Measurements from ENCODE around the gene RBPJL. TPM values are rescaled to one million over a fixed set of nuclear protein-coding genes. Genes with fewer than 3 reads are reported as not detected.
A peak's percentile ranks its signal among the peaks of the same experiment; 100 is the strongest.

Gene RBPJL
- total and polyA plus RNA-seq, 2 of the 13 experiments (the other 11 are each of a cell fraction or from before 2014, with no cell fraction given) = not detected

DNA sequence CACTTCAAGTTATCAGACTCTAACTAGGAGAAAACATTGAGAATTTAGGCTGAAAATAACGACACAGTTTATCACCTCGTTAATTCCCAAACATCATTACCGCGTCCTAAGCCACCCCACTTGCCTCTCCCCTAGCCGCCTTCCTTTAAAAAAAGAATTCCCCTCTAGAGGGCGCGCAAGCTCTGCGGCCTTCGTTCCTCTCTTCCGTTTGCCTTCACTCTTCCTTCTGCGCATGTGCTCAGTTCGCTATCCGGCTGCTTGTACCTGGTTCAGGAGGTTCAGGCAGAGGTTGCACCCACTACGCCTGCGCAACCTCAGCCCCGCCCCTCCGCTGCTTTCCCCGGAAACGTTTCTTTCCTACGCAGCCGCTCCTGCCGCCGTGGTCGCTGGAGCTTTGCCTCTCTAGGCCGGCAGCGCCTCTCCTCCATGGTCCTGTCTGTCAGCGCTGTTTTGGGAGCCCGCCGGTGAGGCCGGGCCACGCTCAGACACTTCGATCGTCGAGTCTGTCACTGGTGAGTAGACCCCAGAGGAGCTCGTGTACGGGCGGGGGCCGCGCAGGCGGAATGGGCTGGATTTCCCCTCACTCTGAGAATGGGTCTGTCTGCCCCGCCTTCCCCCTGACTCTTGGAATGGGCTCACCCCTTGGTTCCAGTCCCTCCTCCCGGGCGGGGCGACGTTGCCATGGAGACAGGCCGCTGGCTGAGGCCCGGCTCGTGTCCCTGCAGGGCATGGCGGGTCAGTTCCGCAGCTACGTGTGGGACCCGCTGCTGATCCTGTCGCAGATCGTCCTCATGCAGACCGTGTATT lies 56.4 kb downstream of the RBPJL start, which contains the start of gene SYS1 (continued):
- TF ChIP-seq, protein P1, sequence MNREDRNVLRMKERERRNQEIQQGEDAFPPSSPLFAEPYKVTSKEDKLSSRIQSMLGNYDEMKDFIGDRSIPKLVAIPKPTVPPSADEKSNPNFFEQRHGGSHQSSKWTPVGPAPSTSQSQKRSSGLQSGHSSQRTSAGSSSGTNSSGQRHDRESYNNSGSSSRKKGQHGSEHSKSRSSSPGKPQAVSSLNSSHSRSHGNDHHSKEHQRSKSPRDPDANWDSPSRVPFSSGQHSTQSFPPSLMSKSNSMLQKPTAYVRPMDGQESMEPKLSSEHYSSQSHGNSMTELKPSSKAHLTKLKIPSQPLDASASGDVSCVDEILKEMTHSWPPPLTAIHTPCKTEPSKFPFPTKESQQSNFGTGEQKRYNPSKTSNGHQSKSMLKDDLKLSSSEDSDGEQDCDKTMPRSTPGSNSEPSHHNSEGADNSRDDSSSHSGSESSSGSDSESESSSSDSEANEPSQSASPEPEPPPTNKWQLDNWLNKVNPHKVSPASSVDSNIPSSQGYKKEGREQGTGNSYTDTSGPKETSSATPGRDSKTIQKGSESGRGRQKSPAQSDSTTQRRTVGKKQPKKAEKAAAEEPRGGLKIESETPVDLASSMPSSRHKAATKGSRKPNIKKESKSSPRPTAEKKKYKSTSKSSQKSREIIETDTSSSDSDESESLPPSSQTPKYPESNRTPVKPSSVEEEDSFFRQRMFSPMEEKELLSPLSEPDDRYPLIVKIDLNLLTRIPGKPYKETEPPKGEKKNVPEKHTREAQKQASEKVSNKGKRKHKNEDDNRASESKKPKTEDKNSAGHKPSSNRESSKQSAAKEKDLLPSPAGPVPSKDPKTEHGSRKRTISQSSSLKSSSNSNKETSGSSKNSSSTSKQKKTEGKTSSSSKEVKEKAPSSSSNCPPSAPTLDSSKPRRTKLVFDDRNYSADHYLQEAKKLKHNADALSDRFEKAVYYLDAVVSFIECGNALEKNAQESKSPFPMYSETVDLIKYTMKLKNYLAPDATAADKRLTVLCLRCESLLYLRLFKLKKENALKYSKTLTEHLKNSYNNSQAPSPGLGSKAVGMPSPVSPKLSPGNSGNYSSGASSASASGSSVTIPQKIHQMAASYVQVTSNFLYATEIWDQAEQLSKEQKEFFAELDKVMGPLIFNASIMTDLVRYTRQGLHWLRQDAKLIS (CRISPR knock-in tag; IDR thresholded peaks at IDR 0.05) = no peak
- no peak for TF ChIP-seq HNRNPH1 (optimal IDR thresholded peaks at IDR 0.05; ENCODE audit: low read depth, low read length)
- no peak for TF ChIP-seq NR1H2 (CRISPR knock-in tag; IDR thresholded peaks at IDR 0.05; ENCODE audit: borderline replicate concordance, low read depth)
- peak; percentile 99 for TF ChIP-seq ZNF333 (CRISPR knock-in tag; IDR thresholded peaks at IDR 0.05; ENCODE audit: borderline replicate concordance)
- TF ChIP-seq, protein P2, sequence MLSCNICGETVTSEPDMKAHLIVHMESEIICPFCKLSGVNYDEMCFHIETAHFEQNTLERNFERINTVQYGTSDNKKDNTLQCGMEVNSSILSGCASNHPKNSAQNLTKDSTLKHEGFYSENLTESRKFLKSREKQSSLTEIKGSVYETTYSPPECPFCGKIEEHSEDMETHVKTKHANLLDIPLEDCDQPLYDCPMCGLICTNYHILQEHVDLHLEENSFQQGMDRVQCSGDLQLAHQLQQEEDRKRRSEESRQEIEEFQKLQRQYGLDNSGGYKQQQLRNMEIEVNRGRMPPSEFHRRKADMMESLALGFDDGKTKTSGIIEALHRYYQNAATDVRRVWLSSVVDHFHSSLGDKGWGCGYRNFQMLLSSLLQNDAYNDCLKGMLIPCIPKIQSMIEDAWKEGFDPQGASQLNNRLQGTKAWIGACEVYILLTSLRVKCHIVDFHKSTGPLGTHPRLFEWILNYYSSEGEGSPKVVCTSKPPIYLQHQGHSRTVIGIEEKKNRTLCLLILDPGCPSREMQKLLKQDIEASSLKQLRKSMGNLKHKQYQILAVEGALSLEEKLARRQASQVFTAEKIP (CRISPR knock-in tag; IDR thresholded peaks at IDR 0.05; ENCODE audit: borderline replicate concordance) = no peak
- TF ChIP-seq ZNF282 (IDR thresholded peaks at IDR 0.05; ENCODE audit: partially characterized antibody) = no peak
- no peak for TF ChIP-seq ZNF615 (CRISPR knock-in tag; IDR thresholded peaks at IDR 0.05; ENCODE audit: borderline replicate concordance)
- TF ChIP-seq MEIS2 (CRISPR knock-in tag; IDR thresholded peaks at IDR 0.05) = peak; percentile 17; the same call in 1 of the 2 replicates
- TF ChIP-seq NR2F1 (CRISPR knock-in tag; IDR thresholded peaks at IDR 0.05) = no peak; a peak in 2 of 4 replicates
- TF ChIP-seq ZFAT (CRISPR knock-in tag; conservative IDR thresholded peaks at IDR 0.05) = no peak
- peak; percentile 76; the same call in 1 of the 2 replicates for TF ChIP-seq ZBTB7A (CRISPR knock-in tag; IDR thresholded peaks at IDR 0.05)
- peak; percentile 98 for TF ChIP-seq POLR2G (IDR thresholded peaks at IDR 0.05; ENCODE audit: low read depth, low read length)
- no peak for TF ChIP-seq ZNF207 (IDR thresholded peaks at IDR 0.05; ENCODE audit: borderline replicate concordance)
- peak; percentile 98; the same call in 1 of the 2 replicates for TF ChIP-seq ERF (CRISPR knock-in tag; IDR thresholded peaks at IDR 0.05)
- TF ChIP-seq KDM4B (CRISPR knock-in tag; IDR thresholded peaks at IDR 0.05) = 0 out of 2 replicates have a peak, but pooled peaks have one; percentile 95
- peak; percentile 94; the same call in 1 of the 2 replicates for TF ChIP-seq ARHGAP35 (CRISPR knock-in tag; IDR thresholded peaks at IDR 0.05; ENCODE audit: borderline replicate concordance)
- TF ChIP-seq SNAPC5 (CRISPR knock-in tag; IDR thresholded peaks at IDR 0.05; ENCODE audit: borderline replicate concordance) = no peak
- TF ChIP-seq SRSF1 (optimal IDR thresholded peaks at IDR 0.05; ENCODE audit: low read depth, low read length) = peak; percentile 99
- TF ChIP-seq AGO2 (optimal IDR thresholded peaks at IDR 0.05; ENCODE audit: low read depth, low read length) = peak; percentile 92
- TF ChIP-seq TBX3 (IDR thresholded peaks at IDR 0.05; ENCODE audit: borderline replicate concordance) = peak; percentile 65; the same call in 1 of the 2 replicates
- TF ChIP-seq ZNF329 (CRISPR knock-in tag; IDR thresholded peaks at IDR 0.05; ENCODE audit: low read depth) = peak; percentile 78; the same call in 1 of the 2 replicates
- TF ChIP-seq ZFP36L2 (CRISPR knock-in tag; IDR thresholded peaks at IDR 0.05) = peak; percentile 77; the same call in 1 of the 2 replicates
- no peak for TF ChIP-seq TRIM22 (IDR thresholded peaks at IDR 0.05)

All from HepG2 (cell line).